CD4-positive, alpha-beta T cell (primary cell): ENCODE data around the gene ROCK2. TPM values are rescaled to one million over a fixed set of nuclear protein-coding genes. Genes with fewer than 3 reads are reported as not detected.

ENCODE experiments used
- ATAC-seq: fragments of 200-7000 bp; cut with Tn5 transposase; one replicate; pipeline ENCODE4 v1.10.0; 2022; ENCODE audit warnings: mild to moderate bottlenecking; ENCODE audit not compliant: poor library complexity
- CTCF ChIA-PET: fragments of 350-600 bp; sonication (Branson Sonifier 250); formaldehyde crosslinking; loops from one replicate; lab custom pipeline; 2021; ENCODE audit warnings: antibody characterized with exemption, inconsistent platforms; lab: Charles Lee
- POLR2A ChIA-PET: fragments of 350-600 bp; sonication (Branson Sonifier 250); formaldehyde crosslinking; loops from one replicate; lab custom pipeline; 2021; ENCODE audit warnings: antibody characterized with exemption, inconsistent platforms; lab: Charles Lee
- DNase-seq, 14 experiments: peaks; one replicate each; pipeline ENCODE4 v3.0.0-alpha.2; 2013 to 2020; ENCODE audit warnings: mixed read lengths in 2 of 14
- H3K27ac ChIP-seq, 2 donors: one replicate each; pipeline versions ENCODE4 v1.5.1 to v1.7.0; 2013; ENCODE audit warnings: low read length in 2 of 2, low read depth in 1 of 2, mild to moderate bottlenecking in 1 of 2
- H3K27me3 ChIP-seq, 2 experiments: 1 replicate in 1 of 2; 2 replicates in 1 of 2; pipeline versions ENCODE4 v1.6.1 to v1.7.0; 2013; ENCODE audit warnings: low read length in 2 of 2, control low read depth in 1 of 2, mild to moderate bottlenecking in 1 of 2, moderate library complexity in 1 of 2; ENCODE audit not compliant: insufficient read depth in 2 of 2, control insufficient read depth in 1 of 2
- H3K36me3 ChIP-seq: one replicate; pipeline ENCODE4 v1.6.1; 2013; ENCODE audit warnings: low read length, control low read depth; ENCODE audit not compliant: insufficient read depth
- H3K4me1 ChIP-seq: one replicate; pipeline ENCODE4 v1.6.1; 2013; ENCODE audit warnings: low read length, control low read depth; ENCODE audit not compliant: insufficient read depth
- H3K4me3 ChIP-seq: one replicate; pipeline ENCODE4 v1.5.1; 2013; ENCODE audit warnings: mild to moderate bottlenecking, low read length, moderate library complexity
- H3K9me3 ChIP-seq, 2 experiments: 1 replicate in 1 of 2; 2 replicates in 1 of 2; pipeline versions ENCODE4 v1.6.1 to v1.7.0; 2013; ENCODE audit warnings: low read length in 2 of 2, mild to moderate bottlenecking in 2 of 2, control low read depth in 1 of 2, moderate library complexity in 1 of 2; ENCODE audit not compliant: control insufficient read depth in 1 of 2, insufficient read depth in 1 of 2
- H3K27ac Mint-ChIP-seq: one replicate; pipeline ENCODE4 v1.8.0; 2020; ENCODE audit warnings: mixed read lengths
- H3K27me3 Mint-ChIP-seq: one replicate; pipeline ENCODE4 v1.8.0; 2021; ENCODE audit warnings: mixed read lengths
- H3K36me3 Mint-ChIP-seq: one replicate; pipeline ENCODE4 v1.8.0; 2021; ENCODE audit warnings: low read depth, mixed read lengths
- H3K4me1 Mint-ChIP-seq: one replicate; pipeline ENCODE4 v1.8.0; 2021; ENCODE audit warnings: low read depth, mixed read lengths
- H3K4me3 Mint-ChIP-seq: one replicate; pipeline ENCODE4 v1.8.0; 2020; ENCODE audit warnings: mild to moderate bottlenecking, mixed read lengths
- H3K9me3 Mint-ChIP-seq: one replicate; pipeline ENCODE4 v1.8.0; 2020; ENCODE audit warnings: mixed read lengths
- intact Hi-C, 2 experiments: fragments of 100-400 bp; cut with DNase I in 1 of 2; cut with micrococcal nuclease in 1 of 2; formaldehyde crosslinking; loops; one replicate each; pipeline versions ENCODE4 v1.15.1 to v1.9.0; 2023 to 2025; cut with DNase I, micrococcal nuclease
- total RNA-seq, 174 experiments: library from RNA in 2 of 174; stranded (reverse) in 2 of 174; gene quantifications; one replicate each; pipeline ENCODE4 v1.2.3 and lab custom pipeline; 2021 to 2026
- TF ChIP-seq, protein P1 (sequence below): fragments of 200-600 bp; IDR thresholded peaks from one replicate; pipeline ENCODE4 v1.8.0; 2022; ENCODE audit warnings: antibody characterized with exemption, mild to moderate bottlenecking

Gene ROCK2
- total RNA-seq, 2 experiments from 2014 or later: 6.9 to 9.4 TPM

DNA sequence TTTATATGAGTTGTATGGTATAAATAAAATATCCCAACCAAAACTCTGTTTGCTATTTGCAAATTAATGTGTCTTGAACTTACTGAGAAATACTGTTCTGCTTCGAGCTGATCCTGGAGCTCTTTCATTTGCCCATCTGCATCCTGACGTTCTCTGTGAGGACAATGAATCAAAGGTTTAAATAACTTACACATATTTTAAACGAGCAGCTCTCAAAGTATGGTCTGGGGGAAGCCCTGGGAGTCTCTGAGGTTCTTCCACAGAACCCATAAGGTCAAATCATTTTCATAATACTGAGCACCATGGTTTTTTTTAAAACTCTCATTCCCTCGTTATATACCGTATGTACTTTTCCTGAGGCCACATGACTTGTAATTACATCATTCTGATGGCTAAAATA, 142.5 kb downstream of the ROCK2 start:
- Mint-ChIP-seq H3K27me3 (no peaks in the 10 kb centered on the region), H3K4me1 (no peaks in the 10 kb centered on the region), H3K27ac (no peak overlapping the region), H3K36me3 (peaks cover 56% of the 10 kb centered on the region), H3K9me3 (no peaks in the 10 kb centered on the region), H3K4me3 (no peak overlapping the region)
- ChIA-PET POLR2A (interaction anchor here (0.6 kb wide), 1 partner anchor 359 kb away, joined by 3 read pairs; no protein-coding TSS in a partner anchor), CTCF (no interaction called here)
- Histone ChIP-seq H3K9me3 (no peaks in the 10 kb centered on the region), H3K27ac (no peak overlapping the region), H3K4me1 (no peaks in the 10 kb centered on the region), H3K27me3 (no peaks in the 10 kb centered on the region), H3K4me3 (no peak overlapping the region), H3K36me3 (peaks cover 23% of the 10 kb centered on the region)
- ATAC-seq: no peak
- intact Hi-C loops: no loop called here
- DNase-seq: no peak
- TF ChIP-seq, protein P1, sequence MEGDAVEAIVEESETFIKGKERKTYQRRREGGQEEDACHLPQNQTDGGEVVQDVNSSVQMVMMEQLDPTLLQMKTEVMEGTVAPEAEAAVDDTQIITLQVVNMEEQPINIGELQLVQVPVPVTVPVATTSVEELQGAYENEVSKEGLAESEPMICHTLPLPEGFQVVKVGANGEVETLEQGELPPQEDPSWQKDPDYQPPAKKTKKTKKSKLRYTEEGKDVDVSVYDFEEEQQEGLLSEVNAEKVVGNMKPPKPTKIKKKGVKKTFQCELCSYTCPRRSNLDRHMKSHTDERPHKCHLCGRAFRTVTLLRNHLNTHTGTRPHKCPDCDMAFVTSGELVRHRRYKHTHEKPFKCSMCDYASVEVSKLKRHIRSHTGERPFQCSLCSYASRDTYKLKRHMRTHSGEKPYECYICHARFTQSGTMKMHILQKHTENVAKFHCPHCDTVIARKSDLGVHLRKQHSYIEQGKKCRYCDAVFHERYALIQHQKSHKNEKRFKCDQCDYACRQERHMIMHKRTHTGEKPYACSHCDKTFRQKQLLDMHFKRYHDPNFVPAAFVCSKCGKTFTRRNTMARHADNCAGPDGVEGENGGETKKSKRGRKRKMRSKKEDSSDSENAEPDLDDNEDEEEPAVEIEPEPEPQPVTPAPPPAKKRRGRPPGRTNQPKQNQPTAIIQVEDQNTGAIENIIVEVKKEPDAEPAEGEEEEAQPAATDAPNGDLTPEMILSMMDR: no peak

DNA sequence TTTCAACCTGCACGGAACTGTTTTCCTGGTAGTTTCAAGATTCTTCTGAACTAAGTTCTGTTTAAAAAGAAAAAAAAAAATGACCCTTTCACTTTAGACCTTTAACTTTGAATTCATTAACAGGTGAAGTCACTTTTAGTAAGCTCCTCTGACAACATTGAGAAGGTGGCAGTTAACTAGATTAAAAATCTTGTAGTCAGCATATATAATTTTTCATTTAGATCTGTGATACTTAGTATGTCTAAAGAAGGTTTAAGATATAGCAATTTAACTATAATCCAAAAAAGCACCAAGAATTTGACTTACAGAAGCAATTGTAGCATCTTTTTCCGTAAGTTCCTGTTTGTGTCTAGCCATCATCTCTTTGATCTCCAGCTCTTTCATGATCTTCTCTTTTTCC, 143.8 kb downstream of the ROCK2 start:
- no peaks in the 10 kb centered on the region for H3K27me3 ChIP-seq
- no peaks in the 10 kb centered on the region for H3K4me1 ChIP-seq
- Mint-ChIP-seq H3K36me3 (peaks cover 56% of the 10 kb centered on the region), H3K27ac (no peak overlapping the region), H3K27me3 (no peaks in the 10 kb centered on the region), H3K4me3 (no peak overlapping the region), H3K9me3 (no peaks in the 10 kb centered on the region), H3K4me1 (no peaks in the 10 kb centered on the region)
- no peak overlapping the region for H3K27ac ChIP-seq
- TF ChIP-seq, protein P1: no peak
- CTCF ChIA-PET: no interaction called here
- no peak overlapping the region for H3K4me3 ChIP-seq
- peaks cover 23% of the 10 kb centered on the region for H3K36me3 ChIP-seq
- H3K9me3 ChIP-seq: no peaks in the 10 kb centered on the region
- ATAC-seq (no peak), DNase-seq (no peak)
- POLR2A ChIA-PET: no interaction called here
- intact Hi-C loops: no loop called here

DNA sequence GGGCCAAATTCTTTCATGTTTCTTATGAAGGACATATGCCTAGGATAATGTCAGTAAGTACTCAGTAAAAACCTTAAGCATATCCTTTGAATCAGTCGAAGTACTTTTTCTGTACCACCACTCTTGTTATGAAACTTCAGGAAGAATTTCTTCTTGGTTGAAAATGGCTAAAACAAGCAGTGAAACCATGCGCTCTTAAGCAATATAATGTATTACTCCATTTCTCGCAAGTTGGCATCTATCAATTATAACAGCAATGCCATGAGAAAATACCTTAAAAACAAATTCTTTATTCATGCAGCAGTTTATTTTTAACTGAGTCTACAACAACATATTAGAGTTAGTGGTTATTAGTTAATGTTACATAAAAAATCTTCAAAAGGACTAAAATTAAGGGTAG, 148.2 kb downstream of the ROCK2 start:
- H3K9me3 ChIP-seq: no peaks in the 10 kb centered on the region
- no peaks in the 10 kb centered on the region for H3K4me1 ChIP-seq
- no peak overlapping the region for H3K4me3 ChIP-seq
- H3K27me3 ChIP-seq: no peaks in the 10 kb centered on the region
- H3K9me3 Mint-ChIP-seq: no peaks in the 10 kb centered on the region
- no peaks in the 10 kb centered on the region for H3K4me1 Mint-ChIP-seq
- no peak for ATAC-seq
- H3K27ac Mint-ChIP-seq: no peak overlapping the region
- POLR2A ChIA-PET: no interaction called here
- no peak overlapping the region for H3K27ac ChIP-seq
- peaks cover 38% of the 10 kb centered on the region for H3K36me3 ChIP-seq
- no peak overlapping the region for H3K4me3 Mint-ChIP-seq
- intact Hi-C loops: no loop called here
- DNase-seq: no peak
- CTCF ChIA-PET: no interaction called here
- H3K36me3 Mint-ChIP-seq: peaks cover 73% of the 10 kb centered on the region
- no peaks in the 10 kb centered on the region for H3K27me3 Mint-ChIP-seq
- TF ChIP-seq, protein P1: no peak
